Cardiac septum (tissue), 1 donor: Measurements from ENCODE around the gene CCNK. TPM values are rescaled to one million over a fixed set of nuclear protein-coding genes. Genes with fewer than 3 reads are reported as not detected.

Experiments
- DNase-seq: peaks from one replicate; pipeline ENCODE4 v3.0.0-alpha.2; 2020; ENCODE audit warnings: low spot score
- intact Hi-C: fragments of 100-400 bp; cut with DNase I; formaldehyde crosslinking; loops from one replicate; pipeline ENCODE4 v1.14.0; 2022
- total RNA-seq: library from RNA; stranded (reverse); fragmentation: NEBNext Ultra II Directional; extraction: Animal tissue kit (Norgen Biotek cat#: 25700); gene quantifications from one replicate; pipeline ENCODE4 v1.2.1, GENCODE V29; 2021
- donor health status: DM: no; HTN: no; CAD: no.

CCNK gene
- total RNA-seq, 1 donor from 2014 or later = 31.2 TPM

DNA sequence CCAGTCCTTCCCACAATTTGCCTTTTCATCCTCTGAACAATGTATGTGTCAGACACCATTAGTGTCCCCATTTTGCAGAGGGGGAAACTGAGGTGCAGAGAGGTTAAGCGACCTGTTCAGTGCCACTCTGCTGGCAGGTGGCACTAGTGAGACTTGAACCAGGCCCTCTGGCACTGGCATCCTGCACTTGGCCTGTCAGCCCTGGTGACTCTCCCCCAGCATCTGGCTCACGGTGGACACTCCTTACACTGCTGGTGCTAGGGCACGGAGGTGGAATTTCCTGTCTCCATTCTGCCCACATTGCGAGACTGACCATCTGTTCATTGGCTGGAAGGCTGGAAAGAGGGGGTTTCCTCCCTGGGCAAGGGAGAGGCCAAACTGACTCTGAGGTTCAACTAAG lies 48.7 kb downstream of the CCNK start:
- intact Hi-C loops = no loop called here
- no peak for DNase-seq

DNA sequence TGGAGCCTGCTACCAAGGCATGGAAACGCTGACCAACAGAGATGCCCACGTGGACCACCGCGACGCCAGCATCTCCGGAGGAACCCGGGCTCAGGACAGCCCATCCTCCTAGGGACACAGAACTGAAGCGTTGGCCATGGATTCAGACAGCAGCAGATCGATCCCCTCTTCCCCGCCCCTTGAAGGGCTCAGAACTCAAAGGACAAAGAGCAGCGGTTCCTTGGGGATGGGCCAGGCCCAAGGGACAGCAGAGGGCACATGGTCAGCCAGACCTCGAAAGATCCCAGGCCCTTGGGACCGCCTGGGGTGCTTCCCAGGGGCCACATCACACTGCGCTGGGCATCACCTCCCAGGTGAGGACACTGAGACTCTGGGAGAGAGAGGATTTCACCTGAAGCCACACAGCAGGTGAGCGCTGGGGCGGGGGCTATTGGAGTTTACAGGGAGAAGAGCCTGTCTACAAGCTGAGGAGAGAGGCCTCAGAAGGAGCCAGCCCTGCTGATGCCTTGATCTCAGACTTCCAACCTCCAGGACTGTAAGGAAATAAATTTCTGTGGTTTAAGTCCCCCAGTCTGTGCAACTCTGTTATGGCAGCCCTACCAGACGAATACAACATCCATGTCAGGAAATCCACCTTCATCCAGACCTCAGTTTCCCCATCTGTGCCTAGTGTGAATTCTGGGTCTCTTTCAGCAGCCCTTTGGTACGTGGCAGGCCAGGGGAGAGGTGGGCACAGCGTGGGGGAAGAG lies 49.4 kb downstream of the CCNK start:
- no peak for DNase-seq
- intact Hi-C loops = no loop called here

DNA sequence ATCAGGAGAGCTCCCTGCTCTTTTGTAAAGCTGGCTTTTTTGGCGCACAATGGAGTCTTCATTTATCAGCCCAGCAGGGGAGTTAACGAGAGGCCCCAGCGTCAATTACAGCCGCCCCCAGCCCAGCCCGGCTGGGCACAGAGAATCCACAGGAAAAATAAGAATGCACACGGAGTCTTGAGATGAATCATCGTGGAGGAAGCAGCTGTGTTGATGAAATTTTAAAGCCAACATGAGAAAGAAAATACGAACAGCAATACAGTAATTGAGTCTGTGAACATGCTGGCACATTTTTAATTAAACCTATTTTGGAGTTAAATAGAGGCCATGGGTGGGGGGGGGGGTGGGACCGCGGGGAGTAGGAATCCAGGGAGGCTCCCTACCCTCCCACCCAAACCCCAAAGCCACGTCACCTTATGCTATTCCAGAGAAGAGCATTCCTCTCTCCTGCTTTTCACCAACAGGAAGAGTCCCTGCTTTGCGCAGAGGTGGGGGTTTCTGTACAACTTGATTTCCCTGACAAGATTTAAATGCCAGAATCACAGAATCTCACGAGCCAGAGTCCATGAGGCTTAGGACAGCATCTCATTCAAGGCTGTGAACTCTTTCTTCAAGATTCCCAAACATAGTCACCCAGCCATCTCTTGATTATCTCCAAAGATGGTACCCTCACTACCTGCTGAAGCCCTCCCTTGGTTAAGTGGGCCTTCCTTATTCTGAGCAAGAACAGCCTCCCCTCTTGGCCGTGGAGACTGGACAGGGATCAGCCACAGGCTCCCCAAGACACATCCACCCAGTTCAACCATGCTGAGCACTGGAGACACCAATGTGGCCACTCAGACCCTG lies 50.3 kb downstream of the CCNK start:
- intact Hi-C loops = no loop called here

DNA sequence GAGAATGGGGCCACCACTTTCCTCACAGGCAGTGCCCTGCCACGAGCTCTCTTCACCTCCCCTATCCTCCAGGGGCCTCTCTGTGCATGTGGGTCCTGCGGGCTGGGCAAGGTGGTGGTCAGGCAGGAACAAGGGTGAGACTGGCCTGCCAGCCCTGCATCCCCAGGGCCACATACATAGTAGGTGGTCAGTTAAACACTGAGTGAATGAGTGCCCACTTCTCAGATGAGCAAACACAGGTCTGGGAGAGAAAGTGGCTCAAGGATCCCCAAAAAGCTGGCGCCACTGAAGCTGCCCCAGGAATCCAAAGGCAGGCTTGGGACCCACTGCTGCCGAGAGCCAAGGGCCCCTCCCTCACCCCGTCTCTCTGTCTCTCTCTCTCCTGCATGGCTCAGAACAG lies 51.1 kb downstream of the CCNK start:
- no peak for DNase-seq
- intact Hi-C loops = no loop called here

More for the DNA sequence above, 50.3 kb downstream of the CCNK start:
- DNase-seq = no peak

DNA sequence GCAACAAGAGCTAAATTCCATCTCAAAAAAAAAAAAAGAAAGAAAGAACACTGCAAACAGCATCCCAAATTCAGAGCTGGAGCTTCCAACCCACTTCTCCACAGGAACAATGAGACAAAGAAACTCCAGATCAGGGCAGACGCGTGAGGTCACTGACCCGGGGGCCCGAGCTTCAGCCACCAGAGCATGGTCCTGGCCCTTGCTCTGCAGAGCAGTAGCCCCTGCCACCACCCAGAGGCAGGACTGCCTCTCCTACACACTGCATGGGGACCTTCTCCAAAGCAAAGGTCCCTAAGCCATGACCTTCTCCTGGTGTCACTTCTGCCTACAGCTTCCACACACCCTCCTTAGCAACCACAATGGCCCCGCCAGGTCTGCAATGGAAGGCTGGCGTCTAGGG lies 53.1 kb downstream of the CCNK start:
- intact Hi-C loops = no loop called here
- DNase-seq = no peak

DNA sequence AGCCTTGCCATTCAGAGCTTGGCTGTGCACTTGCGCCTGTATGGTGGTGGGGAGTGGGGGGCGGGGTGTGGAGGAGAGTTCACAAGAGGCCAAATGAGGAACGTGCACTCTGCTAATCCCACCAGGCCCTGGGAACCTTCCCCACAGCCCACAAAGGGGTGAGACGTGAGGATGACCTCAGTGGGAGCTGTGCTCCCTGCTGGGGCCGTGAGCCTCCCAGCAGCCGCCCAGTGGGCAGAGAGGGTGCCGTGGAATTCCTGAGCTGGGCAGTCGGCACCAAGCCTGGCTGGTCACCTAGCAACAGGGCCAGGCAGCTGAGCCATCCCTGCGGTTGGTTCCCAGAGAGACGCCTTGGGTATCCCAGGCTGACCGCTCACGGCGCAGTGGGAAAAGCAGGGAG lies 53.7 kb downstream of the CCNK start:
- no peak for DNase-seq
- intact Hi-C loops = no loop called here

DNA sequence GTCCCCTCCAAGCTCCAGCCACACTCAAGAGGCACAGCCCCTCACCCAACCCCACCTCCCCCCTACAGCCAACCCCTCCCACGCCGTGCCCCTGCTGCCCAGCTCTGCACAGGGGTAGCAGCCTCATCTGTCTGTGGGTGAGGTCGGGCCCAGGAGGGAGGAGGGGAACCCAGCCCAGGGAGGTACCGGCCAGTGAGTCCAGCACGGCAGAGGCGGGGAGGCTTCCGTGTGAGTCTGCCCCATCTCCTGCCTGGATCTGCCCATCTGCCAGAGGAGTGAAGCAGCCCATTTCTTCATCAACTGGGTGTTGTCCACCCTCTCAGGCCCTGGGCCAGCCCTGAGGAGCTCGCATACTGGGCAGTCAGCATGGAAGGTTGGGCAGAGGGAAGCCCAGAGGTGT lies 54.2 kb downstream of the CCNK start:
- DNase-seq = no peak
- intact Hi-C loops = no loop called here

DNA sequence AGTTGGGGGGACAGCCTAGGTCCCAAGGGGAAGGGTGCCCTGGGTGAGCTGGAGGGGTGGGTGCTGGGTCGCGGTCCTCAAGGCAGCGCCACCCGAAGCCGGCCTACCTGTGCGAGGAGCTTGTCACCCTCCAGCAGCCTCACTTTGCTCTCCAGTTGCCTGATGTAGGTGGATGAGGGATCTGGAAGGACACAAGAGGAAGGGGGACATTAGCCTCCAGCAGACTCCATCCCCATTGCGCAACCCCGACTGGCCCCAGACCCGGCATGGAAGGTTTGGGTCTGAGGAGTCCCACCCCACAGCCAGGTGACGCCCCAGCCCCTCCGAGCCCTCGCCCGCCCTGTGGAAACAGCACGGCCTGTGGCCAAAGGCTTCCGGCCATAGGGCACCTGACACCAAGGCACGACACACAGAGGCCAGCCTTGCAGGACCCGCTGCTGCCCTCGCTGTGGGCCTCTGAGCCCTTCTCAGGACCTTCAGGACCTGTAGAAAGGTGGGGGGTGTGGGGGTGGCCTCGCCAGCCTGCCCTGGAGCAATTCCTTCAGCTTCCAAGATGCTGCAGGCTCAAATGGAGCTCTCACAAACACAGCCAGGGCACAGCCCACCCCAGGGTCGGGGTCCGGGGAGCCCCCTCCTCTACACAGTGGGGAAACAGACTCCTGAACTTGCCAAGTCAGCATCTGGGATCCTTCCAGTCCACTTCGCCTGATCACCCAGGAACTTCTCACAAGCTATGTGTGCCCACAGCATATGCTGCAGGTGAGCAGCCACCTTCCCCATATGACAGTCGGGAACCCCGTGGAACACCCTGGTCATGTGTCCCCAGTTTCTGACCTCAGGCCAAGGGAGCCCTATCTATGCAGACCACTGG lies 54.9 kb downstream of the CCNK start:
- intact Hi-C loops = no loop called here
- no peak for DNase-seq

DNA sequence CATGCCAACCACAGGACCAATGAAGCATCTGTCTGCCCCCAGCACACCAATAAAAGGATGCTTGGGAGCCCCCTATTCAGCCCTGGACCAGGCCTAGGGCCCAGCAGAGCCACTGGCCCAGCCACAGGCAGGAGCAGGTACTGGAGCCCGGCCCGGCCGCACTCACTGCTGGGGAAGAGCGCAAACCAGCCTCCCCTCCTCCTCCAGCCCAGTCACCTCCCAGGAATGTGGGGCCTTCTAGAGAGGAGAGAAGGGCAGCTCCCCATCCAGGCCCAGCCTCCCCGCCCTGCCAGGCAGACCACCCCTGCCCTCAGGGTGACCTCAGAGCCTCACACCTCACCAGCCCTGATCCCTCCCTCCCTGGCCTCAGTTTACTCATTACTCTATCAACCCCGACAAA lies 56.2 kb downstream of the CCNK start:
- no peak for DNase-seq
- intact Hi-C loops = no loop called here

DNA sequence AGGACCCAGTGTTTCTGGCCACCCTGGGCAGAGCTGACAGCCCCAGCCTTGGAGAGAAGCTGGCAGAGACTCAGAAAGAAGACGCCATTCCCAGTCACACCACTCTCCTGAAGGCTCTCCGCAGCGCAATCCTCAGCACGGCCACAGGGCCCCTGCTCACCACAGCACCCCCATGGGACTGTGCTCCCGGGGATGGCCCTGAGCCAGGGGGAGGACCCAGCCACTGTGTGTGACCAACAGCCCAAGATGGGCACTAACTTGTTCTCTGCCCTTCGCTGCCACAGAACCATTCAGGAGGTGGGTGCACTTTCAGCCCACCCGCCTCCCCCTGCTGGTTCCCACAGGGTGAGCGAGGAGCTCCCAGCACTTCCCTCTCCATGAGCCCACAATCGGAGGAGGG lies 57.1 kb downstream of the CCNK start:
- intact Hi-C loops = no loop called here
- no peak for DNase-seq

DNA sequence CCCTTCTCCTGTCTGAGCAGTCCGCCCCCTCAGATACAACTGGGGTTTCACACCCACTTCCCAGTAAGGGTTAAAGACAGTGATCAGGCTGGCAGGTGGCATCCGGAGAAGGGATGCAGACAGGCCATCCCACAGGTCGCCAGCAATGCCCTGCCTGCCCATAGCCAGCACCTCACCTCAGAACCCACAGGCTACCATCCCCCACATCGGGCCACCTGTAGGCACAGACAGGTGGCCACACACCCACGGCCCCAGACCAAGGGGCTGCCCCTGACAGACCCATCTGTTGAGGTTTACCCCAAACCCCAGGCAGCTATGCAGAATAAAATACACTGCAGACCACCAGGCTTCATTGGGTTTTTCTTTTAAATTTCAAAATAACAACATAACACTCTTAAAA lies 57.5 kb downstream of the CCNK start:
- DNase-seq = no peak
- intact Hi-C loops = no loop called here

DNA sequence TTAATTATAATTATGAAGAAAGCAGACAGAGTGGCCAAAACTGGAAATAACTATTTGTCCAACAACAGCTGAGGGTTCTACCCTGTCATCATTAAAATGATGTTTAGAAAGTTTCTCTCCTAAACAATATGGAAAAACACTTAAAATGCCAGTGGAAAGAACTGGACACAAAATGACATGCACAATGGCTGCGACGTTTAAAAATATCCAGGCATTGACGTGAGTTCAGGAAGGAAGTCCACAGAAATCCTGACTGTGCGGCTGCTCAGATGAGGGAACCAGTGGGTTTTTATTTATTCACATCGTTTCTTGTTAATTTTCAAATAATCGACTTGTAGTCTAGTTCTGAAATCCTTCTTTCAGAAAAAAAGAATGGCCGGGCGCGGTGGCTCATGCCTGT lies 58.3 kb downstream of the CCNK start:
- intact Hi-C loops = no loop called here
- DNase-seq = no peak

DNA sequence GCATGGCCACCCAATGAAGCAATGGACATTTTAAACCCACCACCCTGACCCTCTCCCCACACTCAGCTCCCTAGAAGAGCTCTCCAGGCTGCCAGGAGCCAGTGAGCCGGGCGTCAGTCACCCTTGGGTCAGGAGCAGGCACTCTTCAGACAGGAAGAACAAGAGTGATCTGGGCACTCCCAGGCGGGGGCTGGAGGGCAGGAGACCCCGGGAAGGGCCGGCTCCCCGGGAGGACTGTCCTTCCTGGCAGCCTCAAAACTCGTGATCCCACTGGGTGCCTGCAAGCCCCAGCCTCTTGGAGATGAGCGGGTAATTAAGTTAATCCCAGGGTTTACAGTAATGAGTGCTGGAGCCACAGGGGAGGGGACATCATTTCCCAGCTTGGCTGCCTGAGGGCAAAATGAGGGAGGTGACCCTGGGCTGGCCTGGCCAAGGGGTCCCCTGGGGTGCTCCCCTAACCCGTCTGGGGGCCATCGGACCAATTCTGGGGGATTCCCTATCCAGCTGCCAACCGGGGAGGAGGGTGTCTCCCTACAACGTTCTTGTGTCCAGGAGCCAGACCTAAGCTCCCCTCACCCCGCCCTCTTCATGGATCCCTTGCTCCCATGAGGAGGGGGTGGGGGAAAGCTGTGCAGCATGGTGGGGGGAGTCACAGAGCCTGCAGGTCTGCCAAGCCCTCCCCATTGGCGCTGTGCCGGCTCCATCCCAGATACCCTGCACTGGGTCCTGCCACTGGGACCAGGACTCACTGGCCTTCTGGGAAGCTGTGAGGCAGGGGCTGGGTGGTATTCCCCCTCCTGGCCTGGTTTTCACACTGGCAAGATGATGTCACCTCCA lies 59.2 kb downstream of the CCNK start:
- no peak for DNase-seq
- intact Hi-C loops = no loop called here

DNA sequence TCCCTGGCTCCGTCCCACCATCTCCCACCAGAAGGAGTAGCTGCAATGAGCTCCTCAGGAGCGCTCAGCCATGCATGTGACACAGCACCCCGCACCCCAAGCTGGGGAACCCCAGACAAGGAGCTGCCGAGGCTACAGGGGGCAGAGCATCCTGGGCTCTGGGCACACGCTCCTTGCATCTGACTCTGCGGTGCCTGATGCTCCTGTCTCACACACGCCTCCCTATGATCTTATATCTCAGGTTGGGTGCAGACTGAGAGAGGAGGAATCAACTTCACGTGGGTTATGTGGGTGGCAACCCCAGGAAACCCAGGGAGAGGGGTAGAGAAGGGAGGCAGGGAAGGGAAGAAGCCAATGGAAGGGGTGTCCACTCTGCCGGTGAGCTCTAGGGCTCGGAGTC lies 60.0 kb downstream of the CCNK start:
- intact Hi-C loops = no loop called here

DNA sequence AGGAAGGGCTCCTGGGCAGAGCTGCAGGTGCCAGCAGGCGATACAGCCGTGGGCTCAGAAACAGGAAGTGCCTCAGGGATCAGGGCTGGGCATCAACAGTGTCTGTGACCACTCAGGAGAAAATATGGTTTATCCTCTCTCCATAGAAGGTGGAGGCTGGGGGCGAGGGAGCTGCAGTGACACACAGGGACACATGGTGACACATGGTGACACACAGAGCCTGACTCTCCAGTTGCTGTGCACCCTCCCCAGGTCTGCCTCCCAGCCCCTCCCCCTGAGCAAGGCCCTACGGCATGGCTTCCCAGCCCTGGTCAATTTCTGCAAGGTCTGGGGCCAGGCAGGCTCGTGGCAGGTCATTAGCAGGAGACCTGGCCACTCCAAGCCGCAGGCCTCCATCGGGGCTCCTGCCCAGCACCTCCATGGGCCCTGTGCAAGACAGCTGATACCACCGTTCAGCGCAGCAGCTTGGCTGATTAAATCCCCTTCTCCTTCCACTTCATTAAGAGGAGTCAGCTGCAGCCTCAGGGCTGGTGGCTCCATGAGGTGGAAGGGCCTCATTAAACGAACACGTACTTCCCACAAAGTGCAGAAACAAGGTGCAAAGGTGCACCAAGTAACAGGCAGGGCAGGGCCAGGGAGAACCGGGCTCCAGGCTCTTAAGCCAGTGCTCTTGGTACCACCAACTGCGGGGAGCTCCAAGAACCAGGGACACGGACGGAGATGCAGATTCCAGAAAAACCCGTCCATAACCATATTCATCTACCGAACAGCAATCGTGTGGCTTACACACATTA lies 60.7 kb downstream of the CCNK start:
- intact Hi-C loops = no loop called here
- no peak for DNase-seq

More for the DNA sequence above, 60.0 kb downstream of the CCNK start:
- no peak for DNase-seq

DNA sequence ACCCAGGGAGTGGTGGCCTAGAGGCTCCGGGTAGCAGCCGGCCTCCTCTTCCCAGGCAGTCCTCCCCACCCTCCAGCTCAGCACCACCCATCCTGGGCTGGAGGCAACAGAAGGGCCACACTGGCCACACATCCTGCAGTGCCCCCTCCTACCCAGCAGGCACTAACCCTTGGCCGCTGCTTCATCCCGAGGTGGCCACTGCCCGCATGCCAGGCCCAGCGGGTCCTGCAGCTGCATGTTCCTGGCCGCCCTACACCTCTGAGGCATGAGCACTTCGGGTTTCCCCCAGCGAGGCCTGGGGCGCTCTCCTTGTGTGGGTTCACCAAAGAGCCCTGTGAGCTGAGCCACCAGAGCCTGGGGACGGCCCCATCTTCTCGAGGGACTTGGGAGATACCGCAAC lies 61.4 kb downstream of the CCNK start:
- intact Hi-C loops = no loop called here
- DNase-seq = no peak

DNA sequence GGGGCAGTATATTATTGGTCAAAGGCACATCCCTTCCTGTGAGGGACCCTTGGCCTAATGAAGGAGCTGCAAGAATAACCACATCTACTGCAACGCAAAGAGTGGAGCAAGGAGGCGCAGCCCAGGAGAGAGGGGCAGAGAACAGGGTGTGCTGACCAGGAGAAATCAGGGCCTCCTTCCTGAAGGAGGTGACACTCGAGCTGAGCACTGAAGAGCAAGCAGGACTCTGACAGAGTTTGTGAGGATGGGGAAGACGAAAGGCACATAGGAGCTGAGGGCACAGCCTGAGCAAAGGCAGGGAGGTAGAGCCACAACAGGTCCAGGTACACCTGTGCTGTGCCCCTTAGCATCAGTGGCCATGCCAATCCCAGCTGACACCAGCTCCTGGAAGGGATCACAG lies 62.2 kb downstream of the CCNK start:
- no peak for DNase-seq

DNA sequence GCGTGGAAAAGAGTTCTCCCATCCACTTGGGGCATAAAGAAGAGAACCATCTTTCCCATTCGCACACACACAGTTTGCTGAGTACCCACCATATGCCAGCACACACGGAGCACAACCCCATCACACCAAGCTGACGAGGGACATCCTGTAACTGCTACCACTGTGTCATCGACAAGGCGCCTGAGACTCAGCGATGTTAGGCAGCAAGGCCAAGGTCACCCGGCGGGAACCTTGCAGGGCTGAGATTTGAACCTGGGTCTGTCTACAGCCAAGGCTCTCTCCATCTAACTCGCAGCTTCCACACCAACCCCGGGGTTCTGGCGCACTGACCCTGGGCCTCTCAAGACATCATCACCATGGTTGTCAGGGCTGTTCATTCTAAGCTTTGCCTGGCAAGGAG lies 62.8 kb downstream of the CCNK start:
- DNase-seq = no peak
- intact Hi-C loops = no loop called here

More for the DNA sequence above, 62.2 kb downstream of the CCNK start:
- intact Hi-C loops = no loop called here

DNA sequence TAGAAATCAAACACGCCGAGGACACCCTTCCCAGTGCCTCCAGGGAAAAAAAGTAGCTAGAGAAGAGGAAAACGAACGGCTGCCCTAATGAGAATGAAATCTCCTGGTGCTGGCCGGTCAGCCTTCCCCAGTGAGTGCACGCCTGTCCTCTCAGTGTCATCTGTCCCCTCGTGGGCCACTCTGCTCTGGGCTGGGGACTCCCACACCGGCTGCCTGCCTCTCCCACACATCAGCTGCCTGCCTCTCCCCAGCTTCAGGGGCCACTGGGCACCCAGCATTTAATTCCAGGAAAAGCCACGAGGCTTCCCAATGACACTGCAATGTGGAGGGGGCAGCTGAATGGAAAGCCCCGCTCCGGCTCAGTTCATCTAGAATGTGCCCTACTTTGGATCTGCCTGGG lies 63.8 kb downstream of the CCNK start:
- DNase-seq = no peak
- intact Hi-C loops = no loop called here
